D721Med (cell line): ENCODE data around the gene LUC7L2.

Experiments
- DNase-seq: peaks from one replicate; pipeline ENCODE4 v3.0.0; 2011; ENCODE audit warnings: low spot score; ENCODE audit not compliant: insufficient read length
- FAIRE-seq: peaks from 2 replicates; lab custom pipeline; 2011; peaks lifted over from hg19 to GRCh38; lab: Jason Lieb, UNC
- CTCF ChIP-seq: IDR thresholded peaks from 2 replicates; pipeline ENCODE4 v1.5.1; 2012; ENCODE audit warnings: mild to moderate bottlenecking, control low read depth; ENCODE audit not compliant: insufficient read depth; ENCODE audit errors: missing control alignments

Gene LUC7L2

GRCh38 chr7:139471740-139472353, 112.2 kb downstream of the LUC7L2 start:
- no peak for TF ChIP-seq CTCF
- FAIRE-seq (no peak), DNase-seq (no peak)
